HL-60 (cell line): ENCODE measurements around the gene TCEA2.

Source experiments
- CTCF ChIP-seq: IDR thresholded peaks from one replicate; pipeline ENCODE4 v1.5.1; 2011; ENCODE audit warnings: low read length, control low read depth, inconsistent platforms; ENCODE audit not compliant: insufficient read depth
- REST ChIP-seq: IDR thresholded peaks from 2 replicates; pipeline ENCODE4 v1.6.1; 2012; ENCODE audit warnings: low read depth; ENCODE audit not compliant: insufficient replicate concordance

GRCh38 chr20:64040231-64041039 is 22.6 kb upstream of the TCEA2 start:
- TF ChIP-seq CTCF (no peak), REST (no peak)
